SU-DHL-6 (cell line): ENCODE data around the gene APOF.

Source experiments
- EZH2phosphoT487 ChIP-seq: fragments of 200-600 bp; sonication (generic), shearing (Covaris generic); conservative IDR thresholded peaks from 2 replicates; pipeline ENCODE4 v1.6.1; 2018; ENCODE audit warnings: mild to moderate bottlenecking, antibody characterized with exemption, low read length, moderate library complexity, mixed read lengths
- TF ChIP-seq, protein P1 (sequence below): fragments of 200-600 bp; sonication (generic); IDR thresholded peaks from one replicate; pipeline ENCODE4 v1.5.1; 2017; ENCODE audit warnings: antibody characterized with exemption, mild to moderate bottlenecking, low read length, moderate library complexity; ENCODE audit not compliant: insufficient read depth, poor library complexity, severe bottlenecking

DNA sequence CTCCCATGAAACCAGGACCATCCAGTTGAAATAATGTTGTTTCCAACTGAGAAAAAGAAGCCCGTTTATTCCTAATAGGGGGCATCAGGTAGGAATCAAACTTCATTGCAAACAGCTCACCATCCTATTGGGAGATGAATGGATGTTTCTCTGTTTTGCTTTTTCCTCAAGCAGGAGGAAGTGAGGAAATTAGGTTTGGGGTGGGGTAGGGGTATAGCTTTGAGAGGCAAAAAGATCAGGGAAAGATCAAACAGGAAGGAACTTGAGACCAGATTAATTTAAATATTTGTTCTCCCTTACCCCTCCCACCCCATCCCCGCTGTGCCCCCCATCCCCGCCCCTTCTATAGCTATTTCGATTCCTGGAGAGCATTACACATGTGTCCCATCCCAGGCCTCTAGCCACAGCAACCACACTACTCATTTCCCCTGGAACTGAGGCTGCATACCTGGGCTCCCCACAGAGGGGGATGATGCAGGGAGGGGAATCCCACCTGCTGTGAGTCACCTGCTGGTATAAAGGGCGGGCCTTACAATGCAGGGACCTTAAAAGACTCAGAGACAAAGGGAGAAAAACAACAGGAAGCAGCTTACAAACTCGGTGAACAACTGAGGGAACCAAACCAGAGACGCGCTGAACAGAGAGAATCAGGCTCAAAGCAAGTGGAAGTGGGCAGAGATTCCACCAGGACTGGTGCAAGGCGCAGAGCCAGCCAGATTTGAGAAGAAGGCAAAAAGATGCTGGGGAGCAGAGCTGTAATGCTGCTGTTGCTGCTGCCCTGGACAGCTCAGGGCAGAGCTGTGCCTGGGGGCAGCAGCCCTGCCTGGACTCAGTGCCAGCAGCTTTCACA, 24.1 kb downstream of the APOF start, which contains the start of gene IL23A:
- TF ChIP-seq, protein P1, sequence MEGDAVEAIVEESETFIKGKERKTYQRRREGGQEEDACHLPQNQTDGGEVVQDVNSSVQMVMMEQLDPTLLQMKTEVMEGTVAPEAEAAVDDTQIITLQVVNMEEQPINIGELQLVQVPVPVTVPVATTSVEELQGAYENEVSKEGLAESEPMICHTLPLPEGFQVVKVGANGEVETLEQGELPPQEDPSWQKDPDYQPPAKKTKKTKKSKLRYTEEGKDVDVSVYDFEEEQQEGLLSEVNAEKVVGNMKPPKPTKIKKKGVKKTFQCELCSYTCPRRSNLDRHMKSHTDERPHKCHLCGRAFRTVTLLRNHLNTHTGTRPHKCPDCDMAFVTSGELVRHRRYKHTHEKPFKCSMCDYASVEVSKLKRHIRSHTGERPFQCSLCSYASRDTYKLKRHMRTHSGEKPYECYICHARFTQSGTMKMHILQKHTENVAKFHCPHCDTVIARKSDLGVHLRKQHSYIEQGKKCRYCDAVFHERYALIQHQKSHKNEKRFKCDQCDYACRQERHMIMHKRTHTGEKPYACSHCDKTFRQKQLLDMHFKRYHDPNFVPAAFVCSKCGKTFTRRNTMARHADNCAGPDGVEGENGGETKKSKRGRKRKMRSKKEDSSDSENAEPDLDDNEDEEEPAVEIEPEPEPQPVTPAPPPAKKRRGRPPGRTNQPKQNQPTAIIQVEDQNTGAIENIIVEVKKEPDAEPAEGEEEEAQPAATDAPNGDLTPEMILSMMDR = no peak
- no peak for TF ChIP-seq EZH2phosphoT487
